Measurements from ENCODE around the gene TNFRSF1A.
A peak's percentile ranks its signal among the peaks of the same experiment; 100 is the strongest.

GRCh38 chr12:6372403-6373003 is 30.6 kb upstream of the TNFRSF1A start:
- TF ChIP-seq CTCF (IDR thresholded peaks at IDR 0.05): no peak
- TF ChIP-seq POLR2A (IDR thresholded peaks at IDR 0.05): peak in 1 of 2 donors; percentile 17

All from adrenal gland (tissue), 5 donors.